Measurements from ENCODE around the gene MAGI1. TPM values are rescaled to one million over a fixed set of nuclear protein-coding genes. Genes with fewer than 3 reads are reported as not detected.

Gene MAGI1
- total RNA-seq, 4 donors from 2014 or later: 42.4 to 71.6 (median 50.2) TPM

GRCh38 chr3:65436580-65436979, 602.1 kb downstream of the MAGI1 start:
- TF ChIP-seq POLR2A (IDR thresholded peaks at IDR 0.05) (no peak), CTCF (IDR thresholded peaks at IDR 0.05) (no peak)
- H3K4me3 ChIP-seq (ENCODE audit: low read depth, poor library complexity, severe bottlenecking): no peak overlapping the region
- no peak for DNase-seq (ENCODE audit: low spot score in 2 of 2)
- intact Hi-C loops (cut with DNase I; ENCODE audit: low total_unique reads): no loop called here
- 56 to 64% methylated on average over 1 of the region's 1 CpG for WGBS, 2 donors

GRCh38 chr3:65433480-65433879, 605.2 kb downstream of the MAGI1 start:
- 86 to 89% methylated on average over 5 of the region's 5 CpGs for WGBS, 2 donors
- no peak overlapping the region for H3K4me3 ChIP-seq (ENCODE audit: low read depth, poor library complexity, severe bottlenecking)
- no peak for DNase-seq (ENCODE audit: low spot score in 2 of 2)
- no peak for TF ChIP-seq CTCF (IDR thresholded peaks at IDR 0.05)
- intact Hi-C loops (cut with DNase I; ENCODE audit: low total_unique reads): no loop called here

- intact Hi-C loops (cut with DNase I; ENCODE audit: low total_unique reads): no loop called here
- DNase-seq (ENCODE audit: low spot score in 2 of 2): no peak
- WGBS, 2 donors: 95 to 97% methylated on average over 6 of the region's 6 CpGs
Observed at GRCh38 chr3:65432388-65433003, 606.2 kb downstream of the MAGI1 start.

GRCh38 chr3:65425880-65426279, 612.8 kb downstream of the MAGI1 start:
- DNase-seq (ENCODE audit: low spot score in 2 of 2): no peak
- H3K4me3 ChIP-seq (ENCODE audit: low read depth, poor library complexity, severe bottlenecking): no peak overlapping the region
- 78 to 86% methylated on average over 3 of the region's 3 CpGs for WGBS, 2 donors
- TF ChIP-seq POLR2A (IDR thresholded peaks at IDR 0.05): no peak
- no peak for TF ChIP-seq CTCF (IDR thresholded peaks at IDR 0.05)
- intact Hi-C loops (cut with DNase I; ENCODE audit: low total_unique reads): no loop called here

More at GRCh38 chr3:65432388-65433003, 606.2 kb downstream of the MAGI1 start:
- TF ChIP-seq CTCF (IDR thresholded peaks at IDR 0.05): no peak
- TF ChIP-seq POLR2A (IDR thresholded peaks at IDR 0.05): no peak
- no peak overlapping the region for H3K4me3 ChIP-seq (ENCODE audit: low read depth, poor library complexity, severe bottlenecking)

- 87 to 97% methylated on average over 3 of the region's 3 CpGs for WGBS, 2 donors
- no peak for DNase-seq (ENCODE audit: low spot score in 2 of 2)
- TF ChIP-seq CTCF (IDR thresholded peaks at IDR 0.05) (no peak), POLR2A (IDR thresholded peaks at IDR 0.05) (no peak)
- intact Hi-C loops (cut with DNase I; ENCODE audit: low total_unique reads): no loop called here
- no peak overlapping the region for H3K4me3 ChIP-seq (ENCODE audit: low read depth, poor library complexity, severe bottlenecking)
Observed at GRCh38 chr3:65422154-65422553, 616.6 kb downstream of the MAGI1 start.

- intact Hi-C loops (cut with DNase I; ENCODE audit: low total_unique reads): no loop called here
- no peak overlapping the region for H3K4me3 ChIP-seq (ENCODE audit: low read depth, poor library complexity, severe bottlenecking)
- TF ChIP-seq POLR2A (IDR thresholded peaks at IDR 0.05) (no peak), CTCF (IDR thresholded peaks at IDR 0.05) (no peak)
- DNase-seq (ENCODE audit: low spot score in 2 of 2): no peak
- 89 to 90% methylated on average over 2 of the region's 2 CpGs for WGBS, 2 donors
Observed at GRCh38 chr3:65419233-65419632, 619.5 kb downstream of the MAGI1 start.

Data from lower leg skin (tissue), 4 donors.